Limb (tissue), 2 donors: ENCODE measurements around the gene TACR1.
"Not testable (repeated sequence)": the region's sequence is repeated elsewhere in the genome, so short reads cannot be mapped to it uniquely, and the experiment has no call there.

Experiments
- DNase-seq, 2 donors: peaks; one replicate each; pipeline ENCODE4 v3.0.0-alpha.2; 2016; ENCODE audit errors: extremely low spot score in 2 of 2

TACR1 gene

DNA sequence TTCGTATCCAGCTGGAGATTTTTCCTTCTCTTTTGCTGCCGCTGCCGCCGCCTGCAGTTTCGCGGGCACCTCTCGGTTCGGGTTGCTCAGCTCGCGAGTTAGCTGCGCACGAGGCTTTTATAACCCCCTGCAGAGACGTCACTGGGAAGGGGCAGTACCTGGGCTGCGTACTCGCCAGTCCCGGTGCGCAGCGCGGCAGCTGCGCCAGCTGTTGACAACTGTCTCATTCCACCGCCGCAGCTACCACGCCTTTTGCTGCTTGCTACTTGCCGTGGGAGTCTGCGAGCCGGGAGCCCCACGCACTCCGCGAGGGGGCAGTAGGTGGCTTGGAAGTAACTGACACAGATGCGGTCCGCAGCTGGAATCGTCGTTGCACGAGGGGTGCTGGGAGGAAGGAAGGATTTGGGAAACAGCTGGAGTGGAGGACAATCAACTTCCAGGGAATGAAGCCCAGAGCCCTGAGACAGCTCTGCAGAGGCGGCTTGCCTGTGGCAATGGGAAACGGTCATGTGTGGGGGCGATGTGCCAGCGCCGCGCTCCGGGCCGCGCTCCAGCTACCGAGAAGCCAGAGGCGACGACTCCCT, at the start of gene TACR1:
TACR1 (minus strand) TSS at position 93 of the 584 bp plus-strand sequence. CDS start 586 bp downstream, outside the sequence.
- peak; percentile 71 to 88 for DNase-seq

- DNase-seq, result not testable (repeated sequence)
These were observed 49.3 kb upstream of the TACR1 start for GRCh38 chr2:75248581-75248980.

DNA sequence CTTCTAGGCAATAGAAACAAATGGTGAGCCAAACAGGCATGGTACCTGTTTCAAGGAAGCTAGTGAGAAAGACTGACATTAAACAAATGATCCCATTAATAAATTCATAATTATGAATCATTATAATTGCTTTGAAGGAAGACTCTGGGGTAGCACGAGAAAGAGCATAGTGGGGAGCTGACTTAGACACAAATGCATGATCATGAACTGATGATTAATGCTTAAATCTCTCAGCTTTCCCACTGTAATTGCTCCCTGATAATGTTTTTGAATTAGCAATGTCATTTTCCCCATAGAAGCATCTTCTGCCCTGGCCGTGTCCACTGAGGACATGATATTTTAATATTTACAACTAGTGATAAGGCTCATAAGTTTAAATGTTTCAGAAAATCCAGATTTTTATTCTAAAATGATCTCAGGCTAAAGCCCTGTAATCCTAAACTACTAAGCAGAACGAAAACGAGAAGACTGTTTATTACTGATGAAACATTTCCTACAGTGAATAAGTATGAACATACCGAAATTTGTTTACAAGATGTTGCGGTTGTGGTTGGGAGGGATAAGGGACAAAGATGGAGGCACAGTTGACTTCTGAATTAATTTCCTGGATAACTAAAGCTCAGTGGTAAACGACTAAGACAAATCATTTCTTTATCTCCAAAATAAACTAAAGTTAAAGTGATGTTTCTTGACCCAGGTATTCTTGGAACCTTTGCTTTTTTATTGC, 47.3 kb upstream of the TACR1 start:
- no peak for DNase-seq

DNA sequence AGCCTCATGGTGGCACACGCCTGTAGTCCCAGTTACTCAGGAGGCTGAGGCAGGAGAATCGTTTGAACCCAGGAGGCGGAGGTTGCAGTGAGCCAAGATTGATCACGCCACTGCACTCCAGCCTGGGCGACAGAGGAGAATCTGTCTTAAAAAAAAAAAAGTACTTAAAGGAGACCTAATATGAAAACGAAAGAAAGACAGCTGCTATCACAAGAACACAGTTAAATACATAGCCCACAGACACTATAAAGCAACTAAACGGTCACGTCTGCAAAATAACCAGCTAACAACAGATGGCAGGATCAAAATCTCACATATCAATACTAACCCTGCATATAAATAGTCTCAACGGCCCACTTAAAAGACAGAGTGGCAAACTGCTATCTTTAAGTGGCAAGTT, 43.9 kb upstream of the TACR1 start:
- no peak for DNase-seq

DNA sequence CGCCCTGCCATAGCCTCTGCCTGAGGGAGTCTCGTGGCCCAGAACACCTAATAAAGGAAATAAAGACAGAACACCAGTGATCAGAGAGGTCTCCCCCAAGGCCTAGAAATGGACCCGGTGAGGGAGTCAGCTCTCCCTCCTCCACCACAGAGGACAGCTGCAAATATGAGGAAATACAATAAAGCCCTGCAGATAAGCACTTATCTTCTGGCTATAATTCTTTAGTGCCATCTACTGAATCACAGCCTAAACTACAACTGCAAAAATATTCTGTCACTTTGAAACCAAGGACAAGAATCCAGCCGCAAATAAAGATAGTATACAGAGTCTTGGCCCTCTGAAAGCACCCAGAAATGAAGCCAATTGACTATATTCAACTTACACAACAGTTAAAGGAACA, 42.4 kb upstream of the TACR1 start:
- DNase-seq, result no peak

GRCh38 chr2:75238670-75239330, 39.5 kb upstream of the TACR1 start:
- DNase-seq, result no peak

GRCh38 chr2:75237296-75237695, 38.0 kb upstream of the TACR1 start:
- no peak for DNase-seq

DNA sequence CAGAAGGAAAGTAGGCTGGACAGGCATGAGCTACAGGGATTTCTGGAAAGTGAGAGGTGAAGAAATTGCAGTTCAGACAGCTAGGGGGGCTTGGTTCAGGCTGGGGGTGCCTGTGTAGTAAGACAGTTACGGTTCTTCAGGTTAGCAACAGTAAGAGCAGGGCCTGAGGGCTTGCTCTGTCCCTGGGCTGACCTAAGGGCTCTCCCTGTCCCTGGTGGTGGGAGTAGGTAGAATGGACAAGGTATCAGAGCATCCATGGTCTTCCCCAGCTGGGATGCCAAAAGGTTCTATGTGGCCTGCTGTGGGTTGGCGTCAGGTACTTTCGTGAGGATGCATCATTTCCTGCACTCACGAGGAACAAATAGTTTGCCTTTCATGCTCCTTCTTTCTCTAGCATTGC, 34.6 kb upstream of the TACR1 start:
- no peak for DNase-seq

GRCh38 chr2:75226617-75227016, 27.3 kb upstream of the TACR1 start:
- no peak for DNase-seq

GRCh38 chr2:75226099-75226498, 26.8 kb upstream of the TACR1 start:
- no peak for DNase-seq

GRCh38 chr2:75224636-75225094, 25.3 kb upstream of the TACR1 start:
- DNase-seq, result no peak

GRCh38 chr2:75222527-75222926, 23.2 kb upstream of the TACR1 start:
- DNase-seq, result no peak

GRCh38 chr2:75221862-75222261, 22.5 kb upstream of the TACR1 start:
- no peak for DNase-seq

- not testable (repeated sequence) for DNase-seq
These were observed 19.9 kb upstream of the TACR1 start for GRCh38 chr2:75219213-75219612.

DNA sequence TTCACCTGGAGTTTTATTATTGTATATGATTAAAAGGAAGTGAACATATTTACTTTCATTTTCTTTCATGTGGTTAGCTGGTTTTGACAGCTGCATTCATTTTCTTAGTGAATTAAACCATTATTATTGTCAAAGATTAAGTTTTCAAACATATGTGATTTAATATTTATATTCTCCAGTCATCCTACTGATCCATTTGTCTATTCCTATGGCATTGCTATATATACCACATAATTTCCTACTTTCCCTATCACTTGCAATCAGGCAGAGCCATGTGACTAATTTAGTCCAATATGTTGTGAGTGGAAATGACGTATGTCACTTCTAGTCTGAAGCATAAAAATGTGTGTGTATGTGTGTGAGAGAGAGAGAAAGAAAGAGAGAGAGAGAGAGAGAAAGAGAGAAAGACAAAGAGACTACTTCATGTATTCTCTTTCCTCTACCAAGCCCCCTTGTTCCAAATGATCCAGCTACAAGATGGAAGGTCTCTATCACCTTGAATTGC, 12.0 kb upstream of the TACR1 start:
- DNase-seq, result no peak

- no peak for DNase-seq
These were observed 11.1 kb upstream of the TACR1 start for GRCh38 chr2:75210409-75210808.

DNA sequence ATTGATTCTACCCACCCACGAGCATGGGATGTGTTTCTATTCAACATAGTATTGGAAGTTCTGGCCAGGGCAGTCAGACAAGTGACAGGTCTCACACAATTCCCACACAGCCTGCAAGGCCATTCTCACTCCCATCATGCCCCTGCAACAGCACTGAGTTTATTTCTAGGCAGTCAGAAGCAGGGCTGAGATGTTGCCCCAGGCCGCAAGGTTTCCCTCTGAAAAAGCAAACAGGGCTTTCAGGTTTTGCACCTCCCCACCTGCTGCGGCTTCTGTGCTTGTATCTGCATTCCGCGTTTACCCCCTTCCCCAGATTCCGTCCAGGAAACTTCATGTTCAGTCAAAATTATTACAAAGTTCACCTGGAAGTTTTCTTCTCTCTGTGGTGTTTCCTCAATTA, 9.4 kb upstream of the TACR1 start:
- no peak for DNase-seq

- no peak for DNase-seq
These were observed 5.5 kb upstream of the TACR1 start for GRCh38 chr2:75204833-75205232.

GRCh38 chr2:75202359-75202758, 3.0 kb upstream of the TACR1 start:
- DNase-seq, result no peak

GRCh38 chr2:75200140-75201096, 1.1 kb upstream of the TACR1 start:
- peak; percentile 12 to 81 for DNase-seq

DNA sequence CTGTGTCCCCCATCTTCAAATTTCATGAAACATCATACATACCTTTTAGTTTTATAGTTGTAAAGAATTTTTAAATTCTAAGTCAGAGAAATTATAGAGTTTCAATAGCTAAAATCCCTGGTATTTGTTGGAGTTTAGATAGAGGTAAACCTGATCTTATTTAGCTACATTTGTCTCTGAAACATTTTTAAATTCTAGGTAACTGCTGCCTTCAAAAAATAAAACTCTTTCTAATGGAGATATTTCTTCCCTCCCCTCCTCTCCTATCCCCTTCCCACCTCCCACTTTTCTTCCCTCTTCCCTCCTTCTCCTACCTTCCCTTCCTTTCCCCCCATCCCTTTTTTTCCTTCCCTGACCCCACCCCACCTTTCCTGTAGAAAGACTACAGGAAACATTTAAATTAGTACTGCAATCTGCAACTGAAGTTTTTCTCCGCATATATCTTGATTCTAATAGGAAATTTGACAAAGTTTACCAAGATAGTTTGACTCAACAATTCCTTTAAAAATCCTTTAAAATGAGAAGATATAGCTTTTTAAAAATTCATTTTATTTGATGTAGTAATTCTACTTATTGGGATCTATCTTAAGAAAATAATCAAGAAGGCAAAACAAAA, 4.1 kb downstream of the TACR1 start:
- no peak for DNase-seq
